DND-41 (cell line): ENCODE results near the gene ABCC4.

Source experiments
- ATAC-seq: fragments of 200-7000 bp; cut with Tn5 transposase; 3 replicates; pipeline ENCODE4 v1.9.1; 2021; ENCODE audit warnings: low read depth; ENCODE audit not compliant: insufficient read depth
- DNase-seq: peaks from one replicate; pipeline ENCODE4 v3.0.0-alpha.2; 2020
- H2AFZ ChIP-seq: 2 replicates; pipeline ENCODE4 v1.6.0; 2012; ENCODE audit warnings: low read depth, low read length
- H3K27ac ChIP-seq: 2 replicates; pipeline ENCODE4 v1.5.1; 2012; ENCODE audit warnings: low read length, inconsistent platforms
- H3K27me3 ChIP-seq: fragments of 200-600 bp; sonication (generic); 2 replicates; pipeline ENCODE4 v1.6.0; 2012; ENCODE audit warnings: low read length, mild to moderate bottlenecking, inconsistent platforms; ENCODE audit not compliant: insufficient read depth, poor library complexity
- H3K36me3 ChIP-seq: 2 replicates; pipeline ENCODE4 v1.5.1; 2012; ENCODE audit warnings: low read length, inconsistent platforms; ENCODE audit not compliant: insufficient read depth
- H3K4me1 ChIP-seq: 2 replicates; pipeline ENCODE4 v1.5.1; 2012; ENCODE audit warnings: mild to moderate bottlenecking, low read length; ENCODE audit not compliant: insufficient read depth
- H3K4me2 ChIP-seq: 2 replicates; pipeline ENCODE4 v1.6.0; 2012; ENCODE audit warnings: mild to moderate bottlenecking, moderate library complexity, low read length, inconsistent platforms; ENCODE audit not compliant: insufficient read depth
- H3K4me3 ChIP-seq, 2 experiments: fragments of 200-600 bp in 1 of 2; shearing (Covaris generic) in 1 of 2; 2 replicates each; pipeline ENCODE4 v1.5.1; 2012 to 2016; ENCODE audit warnings: inconsistent platforms in 2 of 2, low read length in 2 of 2, mild to moderate bottlenecking in 2 of 2, low read depth in 1 of 2, moderate library complexity in 1 of 2
- H3K79me2 ChIP-seq: 2 replicates; pipeline ENCODE4 v1.6.0; 2012; ENCODE audit warnings: low read length, inconsistent platforms; ENCODE audit not compliant: insufficient read depth
- H3K9ac ChIP-seq: 2 replicates; pipeline ENCODE4 v1.6.0; 2012; ENCODE audit warnings: low read depth, mild to moderate bottlenecking, inconsistent platforms, low read length, moderate library complexity
- H3K9me3 ChIP-seq: 2 replicates; pipeline ENCODE4 v1.5.1; 2012; ENCODE audit warnings: low read length, moderate library complexity, mild to moderate bottlenecking, inconsistent platforms; ENCODE audit not compliant: insufficient read depth, severe bottlenecking
- H4K20me1 ChIP-seq: 2 replicates; pipeline ENCODE4 v1.6.0; 2012; ENCODE audit warnings: low read length; ENCODE audit not compliant: insufficient read depth
- EZH2 ChIP-seq: IDR thresholded peaks from 3 replicates; pipeline ENCODE4 v1.6.1; 2012; ENCODE audit warnings: borderline replicate concordance, low read depth, mild to moderate bottlenecking, moderate library complexity, low read length, inconsistent platforms; ENCODE audit not compliant: severe bottlenecking
- TF ChIP-seq, protein P1 (sequence below): IDR thresholded peaks from 2 replicates; pipeline ENCODE4 v1.5.1; 2012; ENCODE audit warnings: borderline replicate concordance, low read length, moderate library complexity, mild to moderate bottlenecking; ENCODE audit not compliant: poor library complexity, severe bottlenecking; ENCODE audit errors: extremely low read depth

The ABCC4 gene

DNA sequence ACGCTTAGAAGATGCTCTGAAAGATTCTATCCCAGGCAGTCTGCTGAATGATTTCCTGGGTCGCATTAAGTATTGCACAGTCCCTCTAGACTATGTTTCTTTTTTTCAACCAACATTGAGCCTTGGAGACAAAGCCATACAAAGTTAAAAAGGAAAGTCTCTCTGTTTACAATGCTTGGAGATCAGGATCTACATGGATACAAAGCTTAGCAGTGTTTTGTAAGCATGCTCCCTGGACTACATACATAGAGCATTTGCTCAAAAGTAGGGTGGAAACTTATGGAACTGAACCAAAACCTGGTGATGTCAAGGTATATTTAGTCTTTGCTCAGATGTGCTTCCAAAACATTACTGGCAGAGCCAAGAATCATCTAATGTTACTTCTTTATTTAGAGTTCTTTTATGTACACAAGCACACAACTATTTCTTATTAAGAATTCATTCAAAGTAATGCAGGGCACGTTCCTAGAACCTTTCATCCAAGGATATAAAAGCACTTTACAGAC is 241.2 kb downstream of the ABCC4 start:
- no peaks in the 10 kb centered on the region for H3K4me1 ChIP-seq
- no peak overlapping the region for H3K27ac ChIP-seq
- no peak overlapping the region for H3K4me3 ChIP-seq
- no peak for ATAC-seq
- H2AFZ ChIP-seq, result no peak overlapping the region
- H3K9me3 ChIP-seq, result no peaks in the 10 kb centered on the region
- no peak overlapping the region for H3K9ac ChIP-seq
- no peaks in the 10 kb centered on the region for H3K27me3 ChIP-seq
- H3K79me2 ChIP-seq, result no peaks in the 10 kb centered on the region
- TF ChIP-seq EZH2, result no peak
- TF ChIP-seq, protein P1, sequence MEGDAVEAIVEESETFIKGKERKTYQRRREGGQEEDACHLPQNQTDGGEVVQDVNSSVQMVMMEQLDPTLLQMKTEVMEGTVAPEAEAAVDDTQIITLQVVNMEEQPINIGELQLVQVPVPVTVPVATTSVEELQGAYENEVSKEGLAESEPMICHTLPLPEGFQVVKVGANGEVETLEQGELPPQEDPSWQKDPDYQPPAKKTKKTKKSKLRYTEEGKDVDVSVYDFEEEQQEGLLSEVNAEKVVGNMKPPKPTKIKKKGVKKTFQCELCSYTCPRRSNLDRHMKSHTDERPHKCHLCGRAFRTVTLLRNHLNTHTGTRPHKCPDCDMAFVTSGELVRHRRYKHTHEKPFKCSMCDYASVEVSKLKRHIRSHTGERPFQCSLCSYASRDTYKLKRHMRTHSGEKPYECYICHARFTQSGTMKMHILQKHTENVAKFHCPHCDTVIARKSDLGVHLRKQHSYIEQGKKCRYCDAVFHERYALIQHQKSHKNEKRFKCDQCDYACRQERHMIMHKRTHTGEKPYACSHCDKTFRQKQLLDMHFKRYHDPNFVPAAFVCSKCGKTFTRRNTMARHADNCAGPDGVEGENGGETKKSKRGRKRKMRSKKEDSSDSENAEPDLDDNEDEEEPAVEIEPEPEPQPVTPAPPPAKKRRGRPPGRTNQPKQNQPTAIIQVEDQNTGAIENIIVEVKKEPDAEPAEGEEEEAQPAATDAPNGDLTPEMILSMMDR, result no peak
- no peak overlapping the region for H3K4me2 ChIP-seq
- no peak for DNase-seq
- H3K36me3 ChIP-seq, result no peaks in the 10 kb centered on the region
- H4K20me1 ChIP-seq, result no peaks in the 10 kb centered on the region

DNA sequence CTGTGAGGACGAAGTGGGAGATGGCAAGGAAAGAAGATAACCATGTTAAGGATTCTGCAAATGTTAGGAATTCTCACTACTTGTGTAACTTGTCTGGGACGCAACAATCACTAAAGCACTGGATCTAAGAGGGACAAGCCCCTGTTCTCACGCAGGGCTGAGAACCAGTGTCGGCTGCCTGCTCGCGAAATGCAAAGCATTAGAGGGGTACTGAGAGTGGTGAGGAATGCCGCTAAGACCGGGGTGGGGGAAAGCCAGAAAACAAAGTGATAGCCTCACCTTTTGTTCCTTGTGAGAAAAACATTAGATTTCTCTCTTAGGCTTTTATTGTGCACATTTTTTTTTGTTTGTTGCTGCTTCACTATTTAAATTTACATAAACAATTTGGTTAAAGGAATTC is 241.9 kb downstream of the ABCC4 start:
- Histone ChIP-seq H3K4me2 (no peak overlapping the region), H4K20me1 (no peaks in the 10 kb centered on the region), H3K27me3 (no peaks in the 10 kb centered on the region), H3K27ac (no peak overlapping the region), H3K9ac (no peak overlapping the region), H3K4me1 (no peaks in the 10 kb centered on the region), H3K36me3 (no peaks in the 10 kb centered on the region), H3K4me3 (no peak overlapping the region), H2AFZ (no peak overlapping the region), H3K9me3 (no peaks in the 10 kb centered on the region), H3K79me2 (no peaks in the 10 kb centered on the region)
- ATAC-seq, result no peak
- DNase-seq, result no peak
- TF ChIP-seq EZH2, result no peak
- TF ChIP-seq, protein P1, result no peak

DNA sequence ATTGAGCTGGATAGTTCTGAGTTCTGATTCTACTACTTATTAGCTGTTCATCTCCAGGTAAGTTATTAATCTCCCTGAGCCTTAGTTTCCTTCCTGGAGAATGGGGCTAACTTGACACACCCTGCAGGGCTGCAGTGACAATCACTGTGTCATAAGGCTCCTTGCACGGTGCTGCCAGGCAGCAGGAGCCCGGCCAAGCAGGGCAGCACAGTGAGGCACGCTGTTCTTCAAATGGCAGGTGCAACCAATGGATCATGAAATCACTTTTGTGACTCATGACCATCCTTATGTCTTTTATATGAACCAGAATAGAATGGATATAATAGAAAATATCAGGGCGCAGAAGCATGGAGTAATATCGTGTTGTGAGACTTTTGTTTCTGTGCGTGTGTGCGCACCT is 242.6 kb downstream of the ABCC4 start:
- Histone ChIP-seq H3K27ac (no peak overlapping the region), H3K27me3 (no peaks in the 10 kb centered on the region), H2AFZ (no peak overlapping the region), H3K9ac (no peak overlapping the region), H3K4me2 (no peak overlapping the region), H3K9me3 (no peaks in the 10 kb centered on the region), H3K36me3 (no peaks in the 10 kb centered on the region), H3K4me1 (no peaks in the 10 kb centered on the region), H3K79me2 (no peaks in the 10 kb centered on the region), H3K4me3 (no peak overlapping the region), H4K20me1 (no peaks in the 10 kb centered on the region)
- no peak for ATAC-seq
- DNase-seq, result no peak
- TF ChIP-seq, protein P1, result no peak
- no peak for TF ChIP-seq EZH2

DNA sequence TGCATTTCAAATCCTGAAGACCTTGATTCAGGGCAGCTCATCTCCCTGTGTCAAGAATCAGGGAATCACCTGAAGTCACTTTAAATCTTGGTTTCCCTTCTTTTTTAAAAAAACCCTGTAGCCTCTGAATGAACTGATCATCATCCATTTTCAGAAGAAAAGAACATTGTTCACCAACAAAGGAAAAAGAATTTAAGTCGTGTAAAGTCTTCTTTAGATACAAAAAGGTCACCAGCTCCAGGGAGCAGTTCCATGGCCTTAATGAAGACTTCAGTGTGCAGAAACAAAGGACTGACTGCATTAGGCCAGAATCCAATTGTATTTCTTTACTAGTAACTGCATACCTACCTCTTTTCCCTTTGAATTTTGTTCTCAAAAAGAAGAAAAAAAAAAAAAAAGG is 245.0 kb downstream of the ABCC4 start:
- no peak for TF ChIP-seq EZH2
- TF ChIP-seq, protein P1, result no peak
- H3K4me2 ChIP-seq, result no peak overlapping the region
- no peak overlapping the region for H2AFZ ChIP-seq
- H3K9me3 ChIP-seq, result no peaks in the 10 kb centered on the region
- no peaks in the 10 kb centered on the region for H4K20me1 ChIP-seq
- H3K4me3 ChIP-seq, result no peak overlapping the region
- no peak overlapping the region for H3K9ac ChIP-seq
- no peaks in the 10 kb centered on the region for H3K79me2 ChIP-seq
- no peaks in the 10 kb centered on the region for H3K36me3 ChIP-seq
- H3K27ac ChIP-seq, result no peak overlapping the region
- H3K27me3 ChIP-seq, result peaks cover 2% of the 10 kb centered on the region
- no peak for ATAC-seq
- no peak for DNase-seq
- no peaks in the 10 kb centered on the region for H3K4me1 ChIP-seq
